IPS-NIHi7 (cell line): Measurements from ENCODE around the gene HOXB2.

Source experiments
- DNase-seq: peaks from one replicate; pipeline ENCODE4 v3.0.0; 2012; ENCODE audit warnings: mixed read lengths; ENCODE audit errors: extremely low spot score

Gene HOXB2

GRCh38 chr17:48578616-48579470 lies 33.9 kb upstream of the HOXB2 start:
- DNase-seq, result no peak

- DNase-seq, result peak; percentile 66
Measured at GRCh38 chr17:48577946-48578615, 33.2 kb upstream of the HOXB2 start, which contains the start of gene HOXB4. Gene HOXB4, minus strand, starts transcription at chr17:48578350. Its CDS starts 31 bp downstream, at chr17:48578319.

- no peak for DNase-seq
Measured at GRCh38 chr17:48577330-48577945, 32.5 kb upstream of the HOXB2 start.

GRCh38 chr17:48576479-48577309 lies 31.8 kb upstream of the HOXB2 start:
- DNase-seq, result no peak

- DNase-seq, result no peak
Measured at GRCh38 chr17:48575673-48576478, 31.0 kb upstream of the HOXB2 start.

- no peak for DNase-seq
Measured at GRCh38 chr17:48575066-48575582, 30.2 kb upstream of the HOXB2 start.

GRCh38 chr17:48574505-48575065 lies 29.7 kb upstream of the HOXB2 start:
- DNase-seq, result no peak

GRCh38 chr17:48571826-48572417 lies 27.0 kb upstream of the HOXB2 start:
- no peak for DNase-seq

- no peak for DNase-seq
Measured at GRCh38 chr17:48571024-48571818, 26.3 kb upstream of the HOXB2 start.

- no peak for DNase-seq
Measured at GRCh38 chr17:48570325-48571023, 25.6 kb upstream of the HOXB2 start.

- no peak for DNase-seq
Measured at GRCh38 chr17:48569674-48570324, 24.9 kb upstream of the HOXB2 start.

GRCh38 chr17:48569240-48569582 lies 24.3 kb upstream of the HOXB2 start:
- no peak for DNase-seq

- DNase-seq, result no peak
Measured at GRCh38 chr17:48568499-48569239, 23.8 kb upstream of the HOXB2 start.

- DNase-seq, result no peak
Measured at GRCh38 chr17:48567646-48568354, 22.9 kb upstream of the HOXB2 start.

- no peak for DNase-seq
Measured at GRCh38 chr17:48567209-48567608, 22.3 kb upstream of the HOXB2 start.

GRCh38 chr17:48566717-48567116 lies 21.8 kb upstream of the HOXB2 start:
- no peak for DNase-seq
